Measurements from ENCODE around the gene CNTN4.

DNA sequence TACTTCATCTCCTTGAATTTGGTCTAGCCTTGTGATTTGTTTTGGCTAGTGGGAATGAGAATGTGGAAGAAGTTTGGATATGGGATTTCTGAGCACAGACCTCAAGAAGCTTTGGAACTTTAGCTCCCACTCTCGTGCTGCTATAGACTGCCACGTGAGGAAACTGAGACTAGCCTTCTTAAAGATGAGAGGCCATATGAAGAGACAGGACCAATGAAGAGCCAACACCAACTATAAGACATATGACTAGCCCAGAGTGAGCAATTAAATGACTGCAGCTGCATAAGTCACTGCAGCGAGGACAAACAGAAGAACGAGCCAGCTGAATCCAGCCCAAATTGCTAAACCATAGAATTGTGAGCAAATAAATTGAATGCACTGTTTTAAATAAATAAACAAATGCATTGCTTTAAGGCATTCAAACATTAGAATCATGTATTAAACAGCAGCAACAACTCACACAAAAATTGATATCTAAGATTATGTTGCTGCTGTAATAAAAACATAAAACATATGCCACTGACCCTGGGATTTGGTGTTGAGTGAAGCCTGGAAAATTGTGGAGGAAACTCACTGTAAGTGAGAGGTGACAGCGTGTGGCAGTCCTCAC is 15.7 kb upstream of the CNTN4 start:
- TF ChIP-seq CTCF (IDR thresholded peaks at IDR 0.05; ENCODE audit: low read depth, low read length) (no peak), EZH2phosphoT487 (IDR thresholded peaks at IDR 0.05; ENCODE audit: low read depth) (no peak)

Measured in OCI-LY3 (cell line).